Non-pigmented ciliary epithelial cell (primary cell): ENCODE measurements around the gene CIAO1.
"Not testable (repeated sequence)": the region's sequence is repeated elsewhere in the genome, so short reads cannot be mapped to it uniquely, and the experiment has no call there.

Source experiments
- DNase-seq: peaks from one replicate; pipeline ENCODE4 v3.0.0-alpha.2; 2010; ENCODE audit warnings: low read depth

Gene CIAO1

GRCh38 chr2:96250188-96250587 is 15.8 kb upstream of the CIAO1 start:
- no peak for DNase-seq

- peak; percentile 88 for DNase-seq
Measured at GRCh38 chr2:96251721-96252292, 14.2 kb upstream of the CIAO1 start.

- no peak for DNase-seq
Measured at GRCh38 chr2:96252526-96252925, 13.5 kb upstream of the CIAO1 start.

GRCh38 chr2:96253006-96253405 is 13.0 kb upstream of the CIAO1 start:
- DNase-seq, result no peak

GRCh38 chr2:96254571-96254970 is 11.5 kb upstream of the CIAO1 start:
- DNase-seq, result no peak

DNA sequence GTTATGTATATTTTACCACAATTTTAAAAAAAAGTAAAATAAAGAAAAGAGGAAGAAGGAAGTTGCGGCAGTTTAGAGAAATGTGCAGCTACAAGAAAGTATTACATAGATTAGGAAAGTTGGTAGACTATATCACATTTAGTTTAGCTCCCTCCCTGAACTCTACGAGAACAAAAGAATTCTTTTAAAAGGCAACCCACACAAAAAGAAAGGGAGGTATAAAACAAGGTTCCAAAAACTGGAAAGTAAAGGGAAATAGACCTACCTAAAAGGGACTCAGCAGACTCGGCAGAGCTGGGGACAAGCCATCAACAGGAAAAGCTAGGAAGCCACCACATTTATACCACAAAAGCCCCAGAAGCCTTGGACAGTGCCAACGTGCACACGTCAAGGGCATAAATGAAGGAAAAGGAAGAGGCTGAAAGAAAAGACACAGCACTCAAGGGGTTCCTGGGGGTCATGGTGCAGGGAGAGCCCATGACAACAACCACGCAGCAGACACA is 9.4 kb upstream of the CIAO1 start:
- DNase-seq, result no peak

- not testable (repeated sequence) for DNase-seq
Measured at GRCh38 chr2:96257744-96258143, 8.3 kb upstream of the CIAO1 start.

DNA sequence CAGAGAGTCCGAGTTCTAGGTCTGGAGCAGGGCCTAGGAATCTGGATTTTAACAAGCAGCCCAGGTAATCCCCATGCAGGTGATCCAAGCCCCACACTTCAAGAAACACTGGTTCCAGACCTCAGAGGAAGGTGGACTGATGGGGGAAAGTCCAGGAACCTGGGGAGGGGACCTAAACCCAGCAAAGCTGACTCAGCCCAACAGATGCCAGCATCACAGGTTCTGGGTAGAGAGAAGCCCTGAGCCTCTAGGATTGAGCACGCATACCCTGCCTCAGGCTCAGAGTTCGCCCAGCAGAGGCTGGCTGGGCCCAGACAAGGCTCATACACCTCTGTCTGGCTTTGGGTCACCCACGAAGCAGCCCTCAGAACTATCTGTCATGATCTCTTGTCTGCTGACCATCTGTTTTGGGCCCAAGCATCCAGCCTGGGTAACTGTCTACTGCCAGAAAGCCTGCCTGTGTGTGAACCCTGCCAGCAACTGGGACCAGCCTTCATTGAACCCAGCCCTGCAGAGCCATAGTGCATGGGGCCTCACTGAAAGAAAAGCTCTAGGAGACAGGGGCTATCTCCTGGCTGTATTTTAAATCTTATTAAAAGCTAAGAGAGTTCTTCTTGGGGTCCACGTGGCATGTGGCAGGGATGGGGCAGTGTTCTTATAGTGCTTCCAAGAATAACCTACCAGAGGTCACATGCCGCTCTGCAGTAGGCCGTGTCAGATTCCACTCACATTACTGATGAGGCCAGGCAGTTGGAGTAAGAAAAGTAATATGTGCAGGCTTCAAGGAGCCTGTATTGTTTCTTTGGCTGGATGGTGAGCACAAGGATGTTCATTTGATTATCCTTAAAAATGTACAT is 7.6 kb upstream of the CIAO1 start:
- no peak for DNase-seq

DNA sequence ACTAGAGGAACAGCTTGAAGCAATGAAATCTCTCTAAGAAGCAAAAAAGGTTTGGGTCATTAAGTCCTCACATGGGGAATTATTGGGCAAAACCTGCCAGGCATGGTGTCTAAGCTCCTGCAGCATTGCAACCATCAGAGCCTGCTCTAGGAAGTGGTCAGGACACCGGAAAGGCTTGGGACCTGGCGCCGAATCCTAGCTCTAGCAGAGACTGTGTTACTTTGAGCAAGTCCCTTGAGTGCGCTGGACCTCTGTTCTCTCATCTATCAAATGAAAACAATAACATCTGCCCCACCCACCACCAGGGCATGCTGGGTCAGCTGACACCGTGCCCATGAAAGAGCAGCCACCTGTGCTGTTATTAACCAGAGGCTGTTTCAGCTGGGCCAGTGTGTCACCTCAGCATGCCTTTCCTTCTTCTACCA is 6.5 kb upstream of the CIAO1 start:
- no peak for DNase-seq

DNA sequence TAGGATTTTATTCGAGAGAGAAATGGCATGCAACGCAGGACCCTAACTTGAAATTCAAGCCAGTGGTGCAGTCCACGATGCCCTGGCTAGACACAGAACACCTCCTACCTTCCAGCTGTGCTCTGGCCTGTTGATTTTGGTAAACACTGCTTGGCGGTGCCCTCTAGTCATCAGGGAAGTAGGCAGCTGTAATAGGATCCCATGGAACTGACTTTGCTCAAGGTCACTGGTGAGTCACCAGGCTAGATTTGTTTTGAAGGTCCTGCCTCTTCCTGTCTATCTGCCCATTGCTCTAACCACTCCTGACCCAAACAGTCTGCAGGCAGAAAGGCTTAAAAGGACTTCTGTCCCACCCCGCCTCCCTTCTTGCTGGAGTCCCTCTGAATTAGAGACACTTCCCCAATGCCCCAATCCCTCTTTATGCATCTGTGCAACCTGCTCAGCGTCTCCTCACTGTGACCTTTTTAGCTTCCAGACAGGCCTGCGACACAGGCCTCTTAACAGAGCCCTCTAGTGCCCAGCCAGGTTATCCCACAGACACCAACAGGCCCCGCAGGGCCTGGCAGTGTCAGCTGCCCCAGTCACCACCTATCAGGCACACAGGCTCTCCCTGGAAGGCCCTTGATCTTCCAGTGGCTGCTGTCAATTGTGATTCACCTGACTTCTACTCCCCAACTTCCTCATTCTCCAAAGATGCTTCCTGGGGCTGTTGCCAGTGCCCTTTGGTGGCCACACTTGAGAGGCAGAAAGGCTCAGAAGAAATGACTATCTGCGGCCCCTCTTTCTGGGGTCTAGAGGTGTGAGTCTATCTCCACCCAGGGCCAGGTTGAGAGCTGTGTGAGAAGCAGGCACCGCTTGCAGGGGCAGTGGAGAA is 5.4 kb upstream of the CIAO1 start:
- no peak for DNase-seq

- DNase-seq, result no peak
Measured at GRCh38 chr2:96261328-96262003, 4.6 kb upstream of the CIAO1 start.

GRCh38 chr2:96262306-96262705 is 3.7 kb upstream of the CIAO1 start:
- DNase-seq, result no peak

- no peak for DNase-seq
Measured at GRCh38 chr2:96264086-96264485, 1.9 kb upstream of the CIAO1 start.

DNA sequence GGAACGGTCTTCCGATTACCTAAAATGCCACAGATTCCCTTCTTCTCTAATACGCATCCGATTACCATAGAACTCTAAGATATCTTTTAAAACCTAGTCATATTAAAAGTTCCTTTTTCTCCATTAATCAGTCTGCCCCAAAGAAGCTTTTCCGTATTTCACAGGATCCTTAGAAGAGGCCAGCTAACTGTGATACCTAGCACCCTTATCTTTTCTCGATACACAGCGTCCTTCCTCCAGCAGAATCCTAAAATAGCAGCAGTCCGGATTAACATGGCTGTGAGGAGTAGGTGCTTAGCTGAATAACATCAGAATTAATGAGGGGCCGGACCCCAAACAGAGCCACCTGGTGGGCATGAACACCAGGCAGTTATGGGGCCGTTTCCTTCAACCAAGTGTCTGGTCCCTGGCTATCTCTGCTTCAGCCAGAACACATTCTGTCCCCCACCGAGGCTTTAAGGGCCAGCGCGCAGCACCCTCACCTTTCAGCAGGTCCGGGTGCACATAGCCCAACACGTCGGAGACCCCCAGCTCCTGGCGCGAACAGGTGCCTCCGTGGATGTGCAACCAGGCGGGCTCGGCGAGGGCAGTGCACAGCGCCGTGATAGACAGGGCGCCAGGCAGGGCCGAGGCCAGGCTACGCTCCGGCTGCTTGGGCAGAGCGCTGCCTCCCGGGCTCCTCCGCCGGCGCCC is 1.2 kb upstream of the CIAO1 start:
- no peak for DNase-seq

DNA sequence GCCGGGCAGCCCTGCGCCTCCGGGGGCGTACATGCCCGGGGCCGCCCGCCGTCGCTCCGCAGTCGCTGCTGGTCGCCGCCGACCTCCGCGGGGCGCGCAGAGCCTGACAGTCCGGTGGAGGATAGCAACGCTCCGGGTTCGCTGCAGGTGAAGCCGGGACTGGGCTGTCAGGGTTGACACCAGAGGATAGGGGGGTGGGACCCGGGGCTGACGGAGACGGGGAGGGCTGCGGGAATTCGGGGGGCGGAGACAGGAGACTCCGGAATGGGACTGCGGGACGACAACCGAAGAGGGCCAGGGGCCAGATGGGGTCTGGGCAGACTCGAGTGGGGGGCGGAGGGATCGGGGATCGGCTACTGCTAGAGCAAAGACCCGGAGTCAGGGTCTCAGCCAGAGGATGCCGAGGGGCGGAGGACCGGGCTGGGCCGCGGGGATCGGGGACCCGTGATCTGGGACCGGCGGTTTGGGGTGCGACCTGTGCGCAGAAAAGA is 631 bp upstream of the CIAO1 start:
- no peak for DNase-seq

DNA sequence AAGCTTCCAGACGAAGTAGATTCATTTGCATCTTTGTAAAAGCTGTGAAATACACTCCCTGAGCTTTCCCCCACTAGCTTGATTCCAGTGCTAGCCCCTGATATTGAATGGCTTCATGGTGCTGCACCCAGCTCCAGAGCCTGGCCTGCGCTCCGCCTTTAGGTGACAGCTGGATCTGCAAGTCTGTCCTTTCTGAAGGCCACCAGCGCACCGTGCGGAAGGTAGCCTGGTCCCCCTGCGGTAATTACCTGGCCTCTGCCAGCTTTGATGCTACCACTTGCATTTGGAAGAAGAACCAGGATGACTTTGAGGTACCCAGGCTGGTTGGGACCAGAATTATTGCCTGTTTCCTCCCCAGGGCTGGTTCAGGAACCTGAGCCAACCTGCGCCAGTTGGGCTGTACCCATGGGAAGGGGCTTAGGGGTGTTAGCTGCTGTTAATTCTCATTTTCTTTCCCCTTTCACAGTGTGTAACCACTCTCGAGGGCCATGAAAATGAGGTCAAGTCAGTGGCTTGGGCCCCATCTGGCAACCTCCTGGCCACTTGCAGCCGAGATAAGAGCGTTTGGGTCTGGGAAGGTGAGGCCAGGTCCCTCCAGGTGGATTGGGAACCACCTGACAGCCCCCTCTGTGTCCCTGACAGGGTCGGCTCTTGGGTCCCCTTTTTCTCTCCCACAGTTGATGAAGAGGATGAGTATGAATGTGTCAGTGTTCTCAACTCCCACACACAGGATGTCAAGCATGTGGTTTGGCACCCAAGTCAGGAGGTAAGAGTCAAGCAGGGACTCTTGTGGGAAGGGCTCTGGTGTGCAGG is 1.3 kb downstream of the CIAO1 start:
- DNase-seq, result no peak

GRCh38 chr2:96271995-96272394 is 6.0 kb downstream of the CIAO1 start:
- no peak for DNase-seq

DNA sequence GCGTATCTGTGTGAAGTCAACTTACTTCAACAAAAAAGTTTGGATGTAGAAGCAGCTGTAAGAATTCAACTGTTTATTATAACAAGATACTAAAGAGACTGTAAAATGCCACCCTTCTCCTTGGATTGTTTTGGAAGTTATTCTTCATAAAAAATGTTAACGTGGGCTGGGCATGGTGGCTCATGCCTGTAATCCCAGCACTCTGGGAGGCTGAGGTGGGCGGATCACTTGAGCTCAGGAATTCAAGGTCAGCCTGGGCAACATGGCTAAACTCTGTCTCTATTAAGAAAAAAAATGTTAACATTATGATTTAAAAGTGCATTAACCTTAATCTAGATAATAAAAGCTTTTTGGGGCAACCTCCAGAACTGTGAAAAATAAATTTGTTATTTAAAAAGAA is 7.7 kb downstream of the CIAO1 start:
- DNase-seq, result no peak

GRCh38 chr2:96274355-96275056 is 8.5 kb downstream of the CIAO1 start:
- DNase-seq, result no peak
